SK-N-SH treated with all-trans-retinoic acid at 6 μM for 48 hours (cell line): Measurements from ENCODE around the gene PSORS1C2.

Experiments
- ARNTL ChIP-seq: fragments of 450-650 bp; formaldehyde crosslinking; IDR thresholded peaks from 2 replicates; pipeline ENCODE4 v1.5.0; 2020; ENCODE audit warnings: low read depth, mild to moderate bottlenecking, moderate library complexity, borderline replicate concordance
- BACH2 ChIP-seq: fragments of 250-450 bp; sonication (Bioruptor Pico); IDR thresholded peaks from 2 replicates; pipeline ENCODE4 v1.9.0; 2021; ENCODE audit warnings: mild to moderate bottlenecking, borderline replicate concordance
- ESRRG ChIP-seq: fragments of 250-450 bp; sonication (Bioruptor Pico); IDR thresholded peaks from 2 replicates; pipeline ENCODE4 v1.6.1; 2021; ENCODE audit warnings: mild to moderate bottlenecking
- PPARA ChIP-seq: fragments of 250-450 bp; sonication (Bioruptor Pico); IDR thresholded peaks from 2 replicates; pipeline ENCODE4 v1.5.0; 2020; ENCODE audit warnings: mild to moderate bottlenecking, borderline replicate concordance
- RARB ChIP-seq: fragments of 250-450 bp; sonication (Bioruptor Pico); IDR thresholded peaks from 2 replicates; pipeline ENCODE4 v1.8.0; 2021; ENCODE audit warnings: mild to moderate bottlenecking, moderate library complexity
- TCF4 ChIP-seq: fragments of 250-450 bp; sonication (Bioruptor Pico); IDR thresholded peaks from 2 replicates; pipeline ENCODE4 v1.8.0; 2021; ENCODE audit warnings: mild to moderate bottlenecking, moderate library complexity, borderline replicate concordance
- ZFP3 ChIP-seq: fragments of 250-450 bp; sonication (Bioruptor Pico); IDR thresholded peaks from 2 replicates; pipeline ENCODE4 v1.5.0; 2020; ENCODE audit warnings: mild to moderate bottlenecking, moderate library complexity
- ZFP30 ChIP-seq: fragments of 450-650 bp; formaldehyde crosslinking; IDR thresholded peaks from 2 replicates; pipeline ENCODE4 v1.5.0; 2022; ENCODE audit warnings: mild to moderate bottlenecking, moderate library complexity
- TF ChIP-seq, protein P1 (sequence below): fragments of 250-450 bp; sonication (Bioruptor Pico); IDR thresholded peaks from 2 replicates; pipeline ENCODE4 v1.8.0; 2020; ENCODE audit warnings: mild to moderate bottlenecking, moderate library complexity, borderline replicate concordance
- TF ChIP-seq, protein P2 (sequence below): fragments of 250-450 bp; sonication (Bioruptor Pico); IDR thresholded peaks from 2 replicates; pipeline ENCODE4 v1.8.0; 2021; ENCODE audit warnings: low read depth, mild to moderate bottlenecking, moderate library complexity, borderline replicate concordance

DNA sequence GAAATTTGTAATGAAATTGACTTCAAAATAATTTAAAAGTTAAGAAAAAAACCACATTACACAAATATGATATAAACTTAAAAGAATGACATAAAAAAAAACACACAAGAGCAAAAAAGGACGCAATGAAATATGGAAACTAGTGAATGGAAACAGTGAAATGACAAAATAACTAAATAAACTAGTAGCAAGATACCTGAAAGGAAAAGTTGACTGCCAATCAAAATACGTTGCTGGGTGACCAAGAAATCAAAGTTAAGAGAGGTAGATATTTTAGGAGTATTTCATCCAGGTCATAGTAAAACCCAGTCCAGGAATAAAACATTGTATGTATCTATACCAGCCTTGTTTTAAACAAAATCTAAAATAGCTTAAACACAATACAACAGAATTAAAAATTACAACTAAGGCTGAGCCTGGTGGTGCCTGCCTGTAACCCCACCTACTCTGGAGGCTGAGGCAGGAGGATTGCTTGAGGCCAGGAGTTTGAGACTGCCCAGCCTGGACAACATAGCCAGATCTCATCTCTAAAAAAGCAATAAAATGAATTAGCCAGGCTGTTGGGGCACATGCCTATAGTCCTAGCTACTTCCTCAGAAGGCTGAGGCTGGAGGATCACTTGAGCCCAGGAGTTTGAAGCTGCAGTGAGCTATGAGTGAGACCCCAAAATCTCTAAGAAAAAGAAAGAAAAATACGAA is 48.4 kb downstream of the PSORS1C2 start:
- TF ChIP-seq PPARA (CRISPR knock-in tag) (no peak), BACH2 (CRISPR knock-in tag) (no peak), ESRRG (CRISPR knock-in tag) (no peak), ZFP3 (CRISPR knock-in tag) (no peak), ZFP30 (CRISPR knock-in tag) (no peak), RARB (CRISPR knock-in tag) (no peak), ARNTL (CRISPR knock-in tag) (no peak), TCF4 (CRISPR knock-in tag) (no peak)
- TF ChIP-seq, protein P1, sequence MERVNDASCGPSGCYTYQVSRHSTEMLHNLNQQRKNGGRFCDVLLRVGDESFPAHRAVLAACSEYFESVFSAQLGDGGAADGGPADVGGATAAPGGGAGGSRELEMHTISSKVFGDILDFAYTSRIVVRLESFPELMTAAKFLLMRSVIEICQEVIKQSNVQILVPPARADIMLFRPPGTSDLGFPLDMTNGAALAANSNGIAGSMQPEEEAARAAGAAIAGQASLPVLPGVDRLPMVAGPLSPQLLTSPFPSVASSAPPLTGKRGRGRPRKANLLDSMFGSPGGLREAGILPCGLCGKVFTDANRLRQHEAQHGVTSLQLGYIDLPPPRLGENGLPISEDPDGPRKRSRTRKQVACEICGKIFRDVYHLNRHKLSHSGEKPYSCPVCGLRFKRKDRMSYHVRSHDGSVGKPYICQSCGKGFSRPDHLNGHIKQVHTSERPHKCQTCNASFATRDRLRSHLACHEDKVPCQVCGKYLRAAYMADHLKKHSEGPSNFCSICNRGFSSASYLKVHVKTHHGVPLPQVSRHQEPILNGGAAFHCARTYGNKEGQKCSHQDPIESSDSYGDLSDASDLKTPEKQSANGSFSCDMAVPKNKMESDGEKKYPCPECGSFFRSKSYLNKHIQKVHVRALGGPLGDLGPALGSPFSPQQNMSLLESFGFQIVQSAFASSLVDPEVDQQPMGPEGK: no peak
- TF ChIP-seq, protein P2, sequence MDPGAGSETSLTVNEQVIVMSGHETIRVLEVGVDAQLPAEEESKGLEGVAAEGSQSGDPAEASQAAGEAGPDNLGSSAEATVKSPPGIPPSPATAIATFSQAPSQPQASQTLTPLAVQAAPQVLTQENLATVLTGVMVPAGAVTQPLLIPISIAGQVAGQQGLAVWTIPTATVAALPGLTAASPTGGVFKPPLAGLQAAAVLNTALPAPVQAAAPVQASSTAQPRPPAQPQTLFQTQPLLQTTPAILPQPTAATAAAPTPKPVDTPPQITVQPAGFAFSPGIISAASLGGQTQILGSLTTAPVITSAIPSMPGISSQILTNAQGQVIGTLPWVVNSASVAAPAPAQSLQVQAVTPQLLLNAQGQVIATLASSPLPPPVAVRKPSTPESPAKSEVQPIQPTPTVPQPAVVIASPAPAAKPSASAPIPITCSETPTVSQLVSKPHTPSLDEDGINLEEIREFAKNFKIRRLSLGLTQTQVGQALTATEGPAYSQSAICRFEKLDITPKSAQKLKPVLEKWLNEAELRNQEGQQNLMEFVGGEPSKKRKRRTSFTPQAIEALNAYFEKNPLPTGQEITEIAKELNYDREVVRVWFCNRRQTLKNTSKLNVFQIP: no peak
